HL-60 (cell line): ENCODE measurements around the gene AFAP1L1.

ENCODE experiments used
- DNase-seq, 2 experiments: peaks; one replicate each; pipeline ENCODE4 v3.0.0-alpha.2; 2010 to 2020; ENCODE audit warnings: low read depth in 1 of 2, low spot score in 1 of 2
- H3K27ac ChIP-seq: fragments of 250-450 bp; sonication (Bioruptor Pico); replicated peaks from 2 replicates; pipeline ENCODE4 v1.5.1; 2020; ENCODE audit warnings: mild to moderate bottlenecking, moderate library complexity
- H3K27me3 ChIP-seq: fragments of 250-450 bp; sonication (Bioruptor Pico); 2 replicates; pipeline ENCODE4 v1.5.1; 2021; ENCODE audit warnings: mild to moderate bottlenecking, moderate library complexity; ENCODE audit not compliant: insufficient read depth, poor library complexity, severe bottlenecking
- H3K4me3 ChIP-seq: replicated peaks from 2 replicates; pipeline ENCODE4 v1.5.1; 2011; ENCODE audit warnings: mild to moderate bottlenecking, control low read depth, low read length; ENCODE audit not compliant: insufficient read depth
- GABPA ChIP-seq: IDR thresholded peaks from 2 replicates; pipeline ENCODE4 v1.6.1; 2012; ENCODE audit warnings: low read depth
- POLR2AphosphoS5 ChIP-seq: IDR thresholded peaks from 2 replicates; pipeline ENCODE4 v1.6.1; 2012; ENCODE audit warnings: low read depth
- SPI1 ChIP-seq: IDR thresholded peaks from 2 replicates; pipeline ENCODE4 v1.6.1; 2012; ENCODE audit warnings: low read depth, mild to moderate bottlenecking, borderline replicate concordance
- TF ChIP-seq, protein P1 (sequence below): IDR thresholded peaks from one replicate; pipeline ENCODE4 v1.5.1; 2011; ENCODE audit warnings: low read length, control low read depth, inconsistent platforms; ENCODE audit not compliant: insufficient read depth
- TF ChIP-seq, protein P2 (sequence below): IDR thresholded peaks from 2 replicates; pipeline ENCODE4 v1.6.1; 2012; ENCODE audit warnings: low read depth; ENCODE audit not compliant: insufficient replicate concordance

AFAP1L1 gene

DNA sequence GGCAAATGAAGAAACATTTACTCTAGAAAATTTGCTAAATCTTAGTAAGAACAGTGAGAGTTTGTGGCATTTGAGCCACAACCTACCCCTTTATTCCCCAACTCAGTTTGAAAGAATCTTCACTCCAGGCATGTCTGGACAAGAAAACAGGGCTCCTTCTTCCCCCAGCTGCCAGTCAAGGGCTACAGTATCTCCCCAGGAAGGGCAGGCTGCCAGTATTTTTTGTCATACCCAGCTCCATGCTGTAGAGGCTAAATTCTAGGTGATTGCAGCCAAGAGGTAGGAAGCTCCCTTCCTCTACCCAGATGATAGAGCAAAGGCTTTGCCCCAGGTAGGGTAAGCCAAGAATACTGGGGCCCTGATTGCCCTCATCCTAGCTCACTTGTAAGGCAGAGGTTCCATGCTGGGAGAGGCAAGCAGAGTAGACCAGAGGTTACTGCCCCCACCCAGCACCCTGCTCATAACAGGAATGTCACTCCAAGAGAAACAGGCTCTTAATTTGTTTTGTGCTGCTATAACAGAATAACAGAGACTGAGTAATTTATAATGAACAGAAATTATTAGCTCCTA lies 53.6 kb downstream of the AFAP1L1 start:
- DNase-seq, result no peak
- TF ChIP-seq SPI1 (no peak), GABPA (no peak), POLR2AphosphoS5 (no peak)
- TF ChIP-seq, protein P1, sequence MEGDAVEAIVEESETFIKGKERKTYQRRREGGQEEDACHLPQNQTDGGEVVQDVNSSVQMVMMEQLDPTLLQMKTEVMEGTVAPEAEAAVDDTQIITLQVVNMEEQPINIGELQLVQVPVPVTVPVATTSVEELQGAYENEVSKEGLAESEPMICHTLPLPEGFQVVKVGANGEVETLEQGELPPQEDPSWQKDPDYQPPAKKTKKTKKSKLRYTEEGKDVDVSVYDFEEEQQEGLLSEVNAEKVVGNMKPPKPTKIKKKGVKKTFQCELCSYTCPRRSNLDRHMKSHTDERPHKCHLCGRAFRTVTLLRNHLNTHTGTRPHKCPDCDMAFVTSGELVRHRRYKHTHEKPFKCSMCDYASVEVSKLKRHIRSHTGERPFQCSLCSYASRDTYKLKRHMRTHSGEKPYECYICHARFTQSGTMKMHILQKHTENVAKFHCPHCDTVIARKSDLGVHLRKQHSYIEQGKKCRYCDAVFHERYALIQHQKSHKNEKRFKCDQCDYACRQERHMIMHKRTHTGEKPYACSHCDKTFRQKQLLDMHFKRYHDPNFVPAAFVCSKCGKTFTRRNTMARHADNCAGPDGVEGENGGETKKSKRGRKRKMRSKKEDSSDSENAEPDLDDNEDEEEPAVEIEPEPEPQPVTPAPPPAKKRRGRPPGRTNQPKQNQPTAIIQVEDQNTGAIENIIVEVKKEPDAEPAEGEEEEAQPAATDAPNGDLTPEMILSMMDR, result no peak
- TF ChIP-seq, protein P2, sequence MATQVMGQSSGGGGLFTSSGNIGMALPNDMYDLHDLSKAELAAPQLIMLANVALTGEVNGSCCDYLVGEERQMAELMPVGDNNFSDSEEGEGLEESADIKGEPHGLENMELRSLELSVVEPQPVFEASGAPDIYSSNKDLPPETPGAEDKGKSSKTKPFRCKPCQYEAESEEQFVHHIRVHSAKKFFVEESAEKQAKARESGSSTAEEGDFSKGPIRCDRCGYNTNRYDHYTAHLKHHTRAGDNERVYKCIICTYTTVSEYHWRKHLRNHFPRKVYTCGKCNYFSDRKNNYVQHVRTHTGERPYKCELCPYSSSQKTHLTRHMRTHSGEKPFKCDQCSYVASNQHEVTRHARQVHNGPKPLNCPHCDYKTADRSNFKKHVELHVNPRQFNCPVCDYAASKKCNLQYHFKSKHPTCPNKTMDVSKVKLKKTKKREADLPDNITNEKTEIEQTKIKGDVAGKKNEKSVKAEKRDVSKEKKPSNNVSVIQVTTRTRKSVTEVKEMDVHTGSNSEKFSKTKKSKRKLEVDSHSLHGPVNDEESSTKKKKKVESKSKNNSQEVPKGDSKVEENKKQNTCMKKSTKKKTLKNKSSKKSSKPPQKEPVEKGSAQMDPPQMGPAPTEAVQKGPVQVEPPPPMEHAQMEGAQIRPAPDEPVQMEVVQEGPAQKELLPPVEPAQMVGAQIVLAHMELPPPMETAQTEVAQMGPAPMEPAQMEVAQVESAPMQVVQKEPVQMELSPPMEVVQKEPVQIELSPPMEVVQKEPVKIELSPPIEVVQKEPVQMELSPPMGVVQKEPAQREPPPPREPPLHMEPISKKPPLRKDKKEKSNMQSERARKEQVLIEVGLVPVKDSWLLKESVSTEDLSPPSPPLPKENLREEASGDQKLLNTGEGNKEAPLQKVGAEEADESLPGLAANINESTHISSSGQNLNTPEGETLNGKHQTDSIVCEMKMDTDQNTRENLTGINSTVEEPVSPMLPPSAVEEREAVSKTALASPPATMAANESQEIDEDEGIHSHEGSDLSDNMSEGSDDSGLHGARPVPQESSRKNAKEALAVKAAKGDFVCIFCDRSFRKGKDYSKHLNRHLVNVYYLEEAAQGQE, result no peak
- Histone ChIP-seq H3K27ac (no peak overlapping the region), H3K4me3 (no peak overlapping the region), H3K27me3 (no peaks in the 10 kb centered on the region)

DNA sequence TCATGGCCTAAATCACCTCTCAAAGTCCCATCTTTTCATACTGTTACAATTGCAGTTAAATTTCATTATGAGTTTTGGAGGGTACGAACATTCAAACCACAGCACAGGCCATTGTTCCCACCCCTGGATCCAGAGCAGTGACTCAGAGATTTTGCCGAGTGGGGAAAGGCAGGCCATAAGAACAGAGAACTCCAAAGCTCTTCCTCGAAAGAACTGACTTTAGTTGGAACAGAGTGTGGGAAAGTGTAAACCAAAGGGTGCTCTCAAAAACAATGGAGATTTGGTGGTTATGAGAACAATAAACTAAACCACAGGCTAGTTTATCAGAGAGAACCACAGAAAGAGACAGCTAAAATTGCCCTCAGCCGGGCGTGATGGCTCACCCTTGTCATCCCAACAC lies 54.2 kb downstream of the AFAP1L1 start:
- TF ChIP-seq SPI1 (no peak), POLR2AphosphoS5 (no peak)
- TF ChIP-seq, protein P1, result no peak
- no peak for DNase-seq
- Histone ChIP-seq H3K4me3 (no peak overlapping the region), H3K27ac (no peak overlapping the region), H3K27me3 (no peaks in the 10 kb centered on the region)

DNA sequence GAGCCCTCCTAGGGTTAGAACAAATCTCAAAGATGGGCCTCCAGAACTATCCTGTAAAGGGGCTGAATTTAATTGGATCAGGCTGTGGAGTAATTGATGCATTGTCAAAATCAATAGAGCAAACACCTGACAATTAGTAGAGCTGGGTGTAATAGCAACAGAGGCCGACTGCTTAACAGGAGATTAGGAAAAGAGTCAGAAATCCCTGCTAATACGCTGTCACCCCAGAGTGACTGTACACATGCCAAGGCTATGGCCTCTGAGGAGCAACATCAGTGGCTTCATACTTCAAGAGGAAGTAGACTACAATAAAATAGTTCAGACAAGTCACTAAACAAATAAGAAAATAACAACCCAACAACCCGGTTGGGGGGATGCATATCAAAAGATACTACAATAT lies 55.0 kb downstream of the AFAP1L1 start:
- Histone ChIP-seq H3K27ac (no peak overlapping the region), H3K4me3 (no peak overlapping the region), H3K27me3 (no peaks in the 10 kb centered on the region)
- DNase-seq, result no peak
- TF ChIP-seq POLR2AphosphoS5 (no peak), GABPA (no peak), SPI1 (no peak)
- TF ChIP-seq, protein P1, result no peak
- TF ChIP-seq, protein P2, result no peak

DNA sequence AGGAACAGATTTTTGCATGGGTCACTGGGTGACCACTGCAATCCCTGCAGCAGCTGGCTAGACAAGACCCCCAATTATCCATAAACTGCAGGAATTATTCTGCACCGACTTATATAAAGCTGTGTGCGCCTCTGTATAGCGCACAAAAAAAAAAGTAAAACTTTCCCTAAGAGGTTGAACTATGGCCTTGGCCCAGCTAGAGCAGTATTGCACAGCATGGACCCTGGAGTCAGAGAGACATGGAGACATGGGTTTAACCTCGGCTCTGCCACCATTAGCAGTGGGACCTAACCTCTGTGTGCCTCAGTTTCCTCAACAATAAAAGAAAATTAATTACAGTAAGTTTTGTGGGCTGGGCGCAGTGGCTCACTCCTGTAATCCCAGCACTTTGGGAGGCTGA lies 56.5 kb downstream of the AFAP1L1 start:
- Histone ChIP-seq H3K27me3 (no peaks in the 10 kb centered on the region), H3K4me3 (no peak overlapping the region), H3K27ac (no peak overlapping the region)
- no peak for DNase-seq
- TF ChIP-seq, protein P2, result no peak
- no peak for TF ChIP-seq GABPA
- TF ChIP-seq SPI1, result no peak
- TF ChIP-seq, protein P1, result no peak
- TF ChIP-seq POLR2AphosphoS5, result no peak
